Activated CD8-positive, alpha-beta memory T cell treated with anti-CD3 and anti-CD28 coated beads, Interleukin-2, amount 50 U/mL, for 4 hours (primary cell): ENCODE results near the gene LLPH.
"Not testable (repeated sequence)": the region's sequence is repeated elsewhere in the genome, so short reads cannot be mapped to it uniquely, and the experiment has no call there.

ENCODE experiments used
- DNase-seq: peaks from one replicate; pipeline ENCODE4 v3.0.0-alpha.2; 2020

LLPH gene

GRCh38 chr12:66130267-66131066 is at the start of gene LLPH:
LLPH (minus strand) TSS chr12:66130750; CDS start chr12:66129106, 1,644 bp downstream.
- DNase-seq, result peak; percentile 89

GRCh38 chr12:66176105-66176900 is 45.8 kb upstream of the LLPH start:
- DNase-seq, result no peak

DNA sequence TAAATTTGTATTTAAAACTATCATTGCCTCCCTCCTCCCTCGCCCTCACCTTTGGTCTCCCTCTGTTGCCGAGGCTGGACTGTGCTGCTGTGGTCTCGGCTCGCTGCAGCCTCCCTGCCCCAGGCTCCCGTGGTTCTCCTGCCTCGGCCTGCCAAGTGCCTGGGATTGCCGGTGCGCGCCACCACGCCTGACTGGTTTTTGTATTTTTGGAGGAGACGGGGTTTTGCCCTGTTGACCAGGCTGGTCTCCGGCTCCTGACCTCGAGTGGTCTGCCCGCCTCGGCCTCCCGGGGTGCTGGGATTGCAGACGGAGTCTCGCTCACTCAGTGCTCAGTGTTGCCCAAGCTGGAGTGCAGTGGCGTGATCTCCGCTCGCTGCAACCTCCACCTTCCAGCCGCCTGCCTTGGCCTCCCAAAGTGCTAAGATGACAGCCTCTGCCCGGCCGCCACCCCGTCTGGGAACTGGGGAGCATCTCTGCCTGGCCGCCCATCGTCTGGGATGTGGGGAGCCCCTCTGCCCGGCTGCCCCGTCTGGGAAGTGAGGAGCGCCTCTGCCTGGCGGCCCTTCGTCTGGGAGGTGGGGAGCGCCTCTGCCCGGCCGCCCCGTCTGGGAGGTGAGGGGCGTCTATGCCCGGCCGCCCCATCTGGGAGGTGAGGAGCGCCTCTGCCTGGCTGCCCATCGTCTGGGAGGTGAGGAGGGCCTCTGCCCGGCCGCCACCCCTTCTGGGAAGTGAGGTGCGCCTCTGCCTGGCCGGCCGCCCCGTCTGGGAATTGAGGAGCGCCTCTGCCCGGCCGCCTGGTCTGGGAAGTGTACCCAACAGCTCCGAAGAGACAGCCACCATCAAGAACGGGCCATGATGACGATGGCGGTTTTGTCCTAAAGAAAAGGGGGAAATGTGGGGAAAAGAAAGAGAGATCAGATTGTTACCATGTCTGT is 44.1 kb upstream of the LLPH start:
- DNase-seq, result not testable (repeated sequence)

DNA sequence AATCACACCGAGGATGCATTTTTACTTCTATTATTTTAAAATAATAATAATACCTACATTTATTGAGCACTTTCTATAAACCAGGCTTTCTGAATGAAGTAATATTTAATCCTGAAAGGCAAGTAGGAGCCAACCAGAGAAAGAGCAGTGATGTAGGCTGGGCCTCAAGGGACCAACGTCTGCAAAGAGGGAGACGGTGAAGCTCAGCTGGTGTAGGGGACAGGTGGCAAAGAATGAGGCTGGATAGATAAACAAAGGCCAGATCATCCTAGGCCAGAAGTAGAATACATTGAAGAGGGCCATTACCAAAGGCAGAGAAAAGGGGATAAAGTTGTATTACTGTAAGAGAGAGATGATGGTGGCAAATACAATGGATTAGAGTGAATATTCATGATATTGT is 40.1 kb upstream of the LLPH start:
- DNase-seq, result no peak

GRCh38 chr12:66169221-66170170 is 38.9 kb upstream of the LLPH start, which contains the start of gene TMBIM4:
TMBIM4 (minus strand) TSS chr12:66169996; CDS start chr12:66169951, 45 bp downstream.
- DNase-seq, result peak; percentile 80

DNA sequence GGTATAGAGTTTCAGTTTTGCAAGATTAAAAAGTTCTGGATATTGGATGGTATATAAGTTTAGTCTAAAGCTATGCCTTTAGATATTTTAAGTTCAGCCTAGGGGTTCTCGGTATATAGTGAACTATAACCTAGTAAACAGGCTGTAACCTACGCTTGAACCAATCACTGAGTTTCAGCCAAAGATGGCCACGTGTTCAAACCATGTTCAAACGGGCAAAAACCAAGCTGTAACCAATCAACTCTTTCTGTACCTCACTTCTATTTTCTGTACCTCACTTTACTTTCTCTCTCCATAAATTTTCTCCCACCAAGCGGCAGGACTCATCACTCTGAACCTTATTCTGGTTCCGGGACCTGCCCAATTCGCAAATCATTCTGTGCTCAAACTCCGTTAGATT is 37.9 kb upstream of the LLPH start:
- DNase-seq, result no peak

DNA sequence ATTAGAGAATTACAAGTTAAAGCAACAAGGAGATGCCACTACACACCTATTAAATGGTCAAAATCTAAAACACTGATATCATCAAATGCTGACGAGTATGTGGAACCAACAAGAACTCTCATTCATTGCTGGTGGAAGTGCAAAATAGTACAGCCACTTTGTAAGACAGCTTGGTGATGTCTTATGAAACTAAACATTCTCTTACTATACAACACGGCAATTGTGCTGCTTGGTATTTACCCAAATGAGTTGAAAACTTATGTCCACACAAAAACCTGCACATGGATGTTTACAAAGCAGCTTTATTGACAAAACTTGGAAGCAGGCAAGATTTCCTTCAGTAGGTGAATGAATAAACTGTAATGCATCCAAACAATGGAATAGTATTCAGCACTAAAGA is 36.0 kb upstream of the LLPH start:
- DNase-seq, result no peak

- DNase-seq, result no peak
Observed at GRCh38 chr12:66165141-66165540, 34.6 kb upstream of the LLPH start.

DNA sequence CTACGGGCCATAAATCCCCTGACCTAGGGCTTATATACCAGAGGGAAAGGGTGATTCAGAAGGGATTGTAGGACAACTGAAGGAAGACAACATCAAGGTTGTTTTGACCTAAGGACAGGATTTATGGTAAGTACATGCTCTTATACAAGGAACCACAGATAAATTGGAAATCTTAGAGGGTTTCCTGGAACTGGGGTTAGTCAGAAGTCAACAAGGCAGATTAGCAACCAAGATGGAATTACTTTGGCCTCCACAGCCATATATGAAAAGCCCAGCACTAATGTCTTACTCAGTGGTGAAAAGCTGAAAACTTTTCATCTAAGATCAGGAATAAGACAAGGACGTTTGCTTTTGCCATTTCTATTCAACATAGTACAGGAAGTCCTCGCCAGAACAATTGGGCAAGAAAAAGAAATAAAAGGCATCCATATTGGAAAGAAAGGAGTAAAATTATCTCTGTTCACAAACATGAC is 33.8 kb upstream of the LLPH start:
- DNase-seq, result no peak

DNA sequence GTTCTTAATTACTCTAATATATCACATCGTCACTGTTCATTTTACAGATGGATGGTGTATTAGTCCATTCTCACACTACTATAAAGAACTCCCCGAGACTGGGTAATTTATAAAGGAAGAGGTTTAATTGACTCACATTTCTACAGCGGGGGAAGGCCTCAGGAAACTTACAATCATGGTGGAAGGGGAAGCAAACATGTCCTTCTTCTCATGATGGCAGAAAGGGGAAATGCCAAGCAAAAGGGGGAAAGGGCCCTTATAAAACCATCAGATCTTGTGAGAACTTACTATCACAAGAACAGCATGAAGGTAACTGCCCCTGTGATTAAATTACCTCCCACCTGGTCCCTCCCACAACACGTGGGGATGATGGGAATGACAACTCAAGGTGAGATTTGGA is 32.7 kb upstream of the LLPH start:
- DNase-seq, result no peak

DNA sequence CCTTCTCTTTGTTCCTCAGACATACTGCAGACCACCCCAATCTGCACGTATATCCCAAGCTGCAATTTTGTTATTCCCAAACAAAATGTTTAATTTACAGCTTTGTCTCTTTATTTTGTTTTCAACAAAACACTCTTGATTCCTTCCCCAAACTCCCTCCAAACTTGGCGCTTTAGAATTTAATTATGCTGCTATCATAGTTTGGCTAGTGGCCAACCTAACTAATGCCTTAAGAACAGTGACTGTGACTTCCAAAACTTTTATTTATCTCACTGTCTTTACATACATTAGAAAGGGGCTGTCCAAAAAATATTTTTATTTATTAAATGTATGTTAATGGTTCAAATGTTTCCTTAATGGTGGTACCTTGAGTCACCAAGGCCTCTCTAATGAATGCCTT is 32.2 kb upstream of the LLPH start:
- DNase-seq, result no peak

DNA sequence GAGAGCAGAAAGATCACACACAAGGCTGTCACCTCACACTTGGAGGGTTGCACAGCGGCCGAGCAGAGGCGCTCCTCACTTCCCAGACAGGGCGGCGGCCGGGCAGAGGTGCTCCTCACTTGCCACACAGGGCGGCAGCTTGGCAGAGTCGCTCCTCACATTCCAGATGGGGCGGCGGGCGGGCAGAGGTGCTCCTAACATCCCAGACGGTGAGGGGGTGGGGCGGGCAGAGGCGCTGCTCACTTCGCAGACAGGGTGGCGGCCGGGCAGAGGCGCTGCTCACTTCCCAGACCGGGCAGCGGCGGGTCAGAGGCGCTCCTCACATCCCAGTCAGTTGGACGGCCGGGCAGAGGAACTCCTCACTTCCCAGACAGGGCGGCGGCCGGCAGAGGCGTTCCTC is 30.2 kb upstream of the LLPH start:
- DNase-seq, result no peak

DNA sequence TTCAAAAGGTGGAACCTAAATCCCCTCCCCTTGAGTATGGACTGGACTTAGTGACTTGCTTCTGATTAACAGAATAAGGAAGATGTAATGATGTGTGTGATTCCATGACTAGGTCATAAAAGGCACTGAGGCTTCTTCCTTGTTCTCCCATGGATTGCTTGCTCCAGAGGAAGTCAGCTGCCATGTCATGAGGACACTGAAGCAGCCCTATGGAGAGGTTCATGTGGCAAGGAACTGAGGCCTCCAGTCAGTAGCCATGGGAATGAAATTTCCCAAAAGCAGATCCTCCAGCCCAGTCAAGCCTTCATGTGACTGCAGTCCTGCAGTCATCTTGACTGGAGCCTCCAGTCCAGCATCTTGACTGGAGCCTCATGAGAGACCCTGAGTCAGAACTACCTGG is 28.6 kb upstream of the LLPH start:
- DNase-seq, result no peak

DNA sequence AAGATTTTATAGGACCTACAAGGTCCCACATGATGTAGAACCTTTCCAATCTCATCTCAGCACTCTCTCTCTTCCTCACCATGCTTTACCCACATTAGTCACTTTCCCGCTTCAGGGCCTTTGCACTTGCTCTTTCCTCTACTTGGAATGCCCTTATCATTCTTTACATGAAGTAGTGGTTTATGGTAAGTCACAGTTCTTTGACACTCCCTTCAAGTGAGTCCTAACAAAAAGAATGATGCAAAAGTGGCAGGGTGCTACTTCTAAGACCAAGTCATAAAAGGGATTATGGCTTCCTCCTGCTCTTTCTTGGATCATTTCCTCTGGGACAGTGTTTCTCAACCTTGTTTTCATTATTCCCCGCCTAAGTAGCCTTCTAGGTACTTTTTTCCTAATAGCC is 26.1 kb upstream of the LLPH start:
- no peak for DNase-seq

DNA sequence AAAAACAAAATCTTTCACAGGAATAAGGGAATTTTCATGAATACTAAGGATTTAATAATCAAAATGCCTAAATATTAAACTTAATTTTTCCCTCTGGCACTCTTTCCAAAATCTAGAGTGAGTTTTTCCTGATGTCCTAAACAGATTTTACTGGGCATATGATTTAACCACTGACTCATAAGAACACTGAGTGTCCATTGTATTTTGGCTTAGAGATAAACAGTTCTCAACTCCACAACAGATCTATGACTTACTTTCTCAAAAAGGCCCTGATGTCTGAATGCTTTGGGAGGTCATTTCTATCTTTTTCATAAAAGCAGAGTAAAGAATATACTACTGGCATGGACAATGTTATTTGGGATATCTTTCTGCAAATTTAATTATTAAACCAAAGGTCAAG is 24.2 kb upstream of the LLPH start:
- DNase-seq, result no peak

DNA sequence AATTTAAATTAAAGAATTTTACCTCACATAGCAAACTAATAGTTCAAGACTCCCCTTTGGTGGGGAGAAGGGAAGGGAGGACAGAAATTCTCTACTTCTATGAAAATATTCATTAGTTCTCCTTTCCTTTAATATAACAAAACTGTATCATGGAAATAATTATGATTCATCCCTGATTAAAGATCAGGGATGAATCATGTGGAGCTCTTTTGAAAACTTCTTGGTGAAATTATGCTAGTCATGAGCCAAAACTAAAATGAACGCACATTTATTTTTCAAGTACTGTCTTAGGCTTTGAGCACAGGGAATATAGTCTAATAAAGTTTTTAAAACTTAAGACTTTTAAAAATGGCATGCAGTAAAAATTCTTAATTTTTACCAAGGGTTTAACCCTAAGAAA is 22.2 kb upstream of the LLPH start:
- no peak for DNase-seq

DNA sequence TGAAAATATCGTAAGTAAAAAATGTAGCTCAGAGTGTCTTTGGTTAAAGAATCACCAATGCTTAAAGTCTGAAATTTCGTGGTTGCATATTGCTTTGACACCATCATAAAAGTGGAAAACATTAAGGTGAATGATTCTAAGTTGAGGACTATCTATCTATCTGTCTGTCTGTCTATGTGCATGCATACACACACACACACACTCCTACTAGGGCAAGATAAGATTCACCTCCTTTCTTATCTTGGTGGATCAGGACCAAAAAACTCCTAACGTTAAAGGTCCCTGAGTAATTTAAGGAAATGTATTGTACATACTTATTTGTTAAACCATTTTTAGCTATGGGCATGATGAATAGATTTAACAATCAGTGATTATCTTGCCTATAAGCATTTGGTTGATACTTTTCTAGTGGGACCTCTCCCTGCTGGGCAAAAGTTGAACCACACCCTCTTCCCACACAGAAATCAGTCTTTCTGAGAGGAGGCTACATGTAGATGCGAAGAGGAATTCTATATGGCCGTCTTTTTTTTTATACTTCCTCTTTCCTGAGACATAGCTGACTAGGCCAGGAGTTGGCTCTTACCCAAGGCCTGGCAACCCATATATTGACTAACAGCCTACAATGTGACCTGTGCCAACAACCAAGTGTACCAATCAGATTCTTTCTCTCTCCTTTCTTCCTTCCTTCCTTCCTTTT is 19.3 kb upstream of the LLPH start:
- DNase-seq, result no peak

DNA sequence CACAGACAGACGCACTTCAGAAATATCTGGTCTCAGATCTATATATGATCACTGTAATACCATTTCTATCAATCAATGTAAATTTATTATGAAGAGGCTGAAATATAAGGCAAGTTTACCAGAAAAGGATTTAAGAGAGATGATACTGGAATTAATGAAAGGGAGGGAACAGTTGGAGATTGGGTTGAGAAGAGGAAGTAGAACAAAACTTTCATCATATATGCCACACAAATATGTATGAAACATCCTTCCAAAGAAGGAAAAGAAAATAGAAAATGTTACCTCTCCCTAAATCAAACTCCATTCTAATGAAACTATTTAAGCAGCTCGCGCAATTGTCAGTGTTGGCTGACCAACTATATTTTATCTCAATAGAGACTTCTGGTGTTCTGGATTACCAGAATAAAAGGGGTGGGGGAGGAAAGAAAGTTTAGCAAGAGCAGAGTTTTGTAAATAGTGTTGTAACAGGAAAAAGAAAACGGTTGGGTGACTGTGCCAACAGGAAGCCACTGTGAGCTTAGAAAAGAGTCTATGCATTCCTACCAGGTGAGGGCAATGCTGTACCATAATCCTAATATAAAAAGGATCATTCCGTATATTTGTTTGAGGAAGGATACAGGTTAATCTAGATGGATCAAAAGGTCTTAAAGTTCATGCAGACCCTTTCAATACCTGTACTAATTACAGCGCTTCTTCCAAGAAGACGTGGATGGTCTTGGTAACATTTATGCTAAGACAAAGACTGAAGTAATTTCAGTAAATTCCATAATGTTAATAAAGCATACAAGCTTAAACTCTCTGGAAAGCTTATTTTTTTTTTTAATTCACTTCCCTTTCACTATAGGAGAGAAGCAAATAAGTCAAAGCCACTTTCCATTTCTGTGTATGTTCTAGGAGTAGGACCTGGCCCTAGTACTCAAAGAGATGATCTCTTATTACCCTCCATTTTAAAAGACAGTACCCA is 14.5 kb upstream of the LLPH start:
- no peak for DNase-seq

- no peak for DNase-seq
Observed at GRCh38 chr12:66143868-66144267, 13.3 kb upstream of the LLPH start.

- no peak for DNase-seq
Observed at GRCh38 chr12:66142826-66143225, 12.3 kb upstream of the LLPH start.
